ENCODE results near the gene KRT80. TPM values are rescaled to one million over a fixed set of nuclear protein-coding genes. Genes with fewer than 3 reads are reported as not detected.

The KRT80 gene
- total RNA-seq, 2 experiments from 2014 or later: not detected

- no peak for DNase-seq
- Mint-ChIP-seq H3K27ac (no peak overlapping the region), H3K4me1 (no peaks in the 10 kb centered on the region), H3K4me3 (no peak overlapping the region), H3K27me3 (no peaks in the 10 kb centered on the region), H3K36me3 (no peaks in the 10 kb centered on the region), H3K9me3 (no peaks in the 10 kb centered on the region)
These were observed 21.9 kb downstream of the KRT80 start for GRCh38 chr12:52169886-52170285.

- Mint-ChIP-seq H3K4me3 (no peak overlapping the region), H3K27me3 (no peaks in the 10 kb centered on the region), H3K36me3 (no peaks in the 10 kb centered on the region), H3K27ac (no peak overlapping the region), H3K4me1 (no peaks in the 10 kb centered on the region), H3K9me3 (no peaks in the 10 kb centered on the region)
- DNase-seq: no peak
These were observed 23.6 kb downstream of the KRT80 start for GRCh38 chr12:52168019-52168717.

DNA sequence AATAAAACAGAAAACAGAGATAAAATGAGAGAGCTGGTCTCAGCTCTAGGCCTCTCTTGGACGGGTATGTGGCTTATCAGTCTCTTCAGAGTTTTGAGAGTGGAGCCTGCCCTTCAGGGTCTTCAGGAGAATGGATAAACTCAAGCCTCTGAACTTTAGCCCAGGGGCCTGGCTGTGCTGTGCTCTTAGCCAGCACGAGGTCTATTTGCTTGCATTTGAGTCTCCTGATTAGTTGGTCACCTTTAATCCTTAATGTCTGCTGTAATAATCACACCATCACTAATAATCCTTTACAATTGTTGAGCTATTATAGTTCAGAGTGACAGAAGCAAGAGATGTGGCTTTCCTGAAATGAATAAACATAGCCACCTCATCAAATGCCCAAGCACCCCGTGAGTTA, 24.3 kb downstream of the KRT80 start:
- no peaks in the 10 kb centered on the region for H3K9me3 Mint-ChIP-seq
- DNase-seq: no peak
- no peaks in the 10 kb centered on the region for H3K36me3 Mint-ChIP-seq
- no peaks in the 10 kb centered on the region for H3K4me1 Mint-ChIP-seq
- H3K4me3 Mint-ChIP-seq: no peak overlapping the region
- no peaks in the 10 kb centered on the region for H3K27me3 Mint-ChIP-seq
- H3K27ac Mint-ChIP-seq: no peak overlapping the region

DNA sequence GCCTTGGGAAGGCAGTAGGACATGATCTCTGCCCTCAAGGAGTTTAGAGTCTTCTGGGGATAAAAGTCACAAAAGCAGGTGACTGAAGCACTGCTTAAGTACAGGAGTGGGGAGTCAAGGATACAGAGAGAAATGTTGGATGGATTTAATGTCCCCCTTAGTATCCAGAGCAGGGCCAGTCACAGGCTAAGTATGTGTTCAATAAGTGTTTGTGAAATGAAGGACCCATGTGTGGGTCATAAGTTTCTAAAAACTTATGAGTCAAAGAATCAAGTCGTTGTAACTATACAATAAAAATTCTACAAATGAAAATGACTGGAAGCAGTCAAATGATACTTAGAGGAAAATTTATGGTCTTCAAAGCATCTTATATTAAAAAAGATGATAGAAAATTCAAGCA, 25.1 kb downstream of the KRT80 start:
- no peaks in the 10 kb centered on the region for H3K9me3 Mint-ChIP-seq
- no peak for DNase-seq
- no peaks in the 10 kb centered on the region for H3K27me3 Mint-ChIP-seq
- H3K36me3 Mint-ChIP-seq: no peaks in the 10 kb centered on the region
- H3K4me1 Mint-ChIP-seq: peaks cover 6% of the 10 kb centered on the region
- H3K4me3 Mint-ChIP-seq: no peak overlapping the region
- H3K27ac Mint-ChIP-seq: no peak overlapping the region

DNA sequence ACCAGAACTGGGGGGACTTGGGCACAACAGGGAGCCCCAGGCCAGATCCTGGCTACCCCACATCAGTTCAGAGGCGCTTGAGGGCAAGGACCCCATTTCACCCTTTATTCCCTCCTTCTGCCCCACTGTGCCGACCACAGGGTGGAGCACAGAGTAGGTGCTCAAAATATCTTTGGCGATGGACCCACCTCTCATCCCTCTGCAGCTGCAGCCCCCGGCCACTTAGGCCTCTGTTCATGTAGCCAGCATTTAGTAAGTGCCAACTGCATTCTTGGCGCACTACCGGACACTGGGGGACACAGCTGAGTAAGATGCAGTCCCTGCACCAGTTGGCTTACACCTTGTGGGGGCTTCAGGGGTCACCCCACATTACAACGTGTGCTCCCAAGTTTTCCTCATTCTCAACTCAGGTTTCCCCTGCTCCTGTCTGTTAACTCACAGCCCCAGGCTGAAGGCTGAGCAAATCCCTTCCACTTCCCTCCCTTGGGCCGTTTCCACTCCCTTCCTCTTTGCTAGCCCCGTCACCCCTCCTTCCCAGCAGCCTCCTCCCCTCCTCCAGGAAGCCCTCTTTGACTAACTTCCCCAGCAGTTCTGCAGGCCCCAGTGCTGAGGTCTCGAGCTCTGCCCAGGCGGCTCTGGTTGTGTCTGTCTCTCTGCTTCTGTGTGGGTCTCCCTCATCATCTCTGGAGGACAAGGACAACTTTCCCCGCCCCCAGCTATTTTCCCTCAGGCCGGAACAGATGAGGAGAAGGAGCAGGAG, 26.5 kb downstream of the KRT80 start:
- no peaks in the 10 kb centered on the region for H3K27me3 Mint-ChIP-seq
- no peak for DNase-seq
- peaks cover 11% of the 10 kb centered on the region for H3K4me1 Mint-ChIP-seq
- H3K4me3 Mint-ChIP-seq: no peak overlapping the region
- H3K27ac Mint-ChIP-seq: no peak overlapping the region
- no peaks in the 10 kb centered on the region for H3K36me3 Mint-ChIP-seq
- H3K9me3 Mint-ChIP-seq: no peaks in the 10 kb centered on the region

DNA sequence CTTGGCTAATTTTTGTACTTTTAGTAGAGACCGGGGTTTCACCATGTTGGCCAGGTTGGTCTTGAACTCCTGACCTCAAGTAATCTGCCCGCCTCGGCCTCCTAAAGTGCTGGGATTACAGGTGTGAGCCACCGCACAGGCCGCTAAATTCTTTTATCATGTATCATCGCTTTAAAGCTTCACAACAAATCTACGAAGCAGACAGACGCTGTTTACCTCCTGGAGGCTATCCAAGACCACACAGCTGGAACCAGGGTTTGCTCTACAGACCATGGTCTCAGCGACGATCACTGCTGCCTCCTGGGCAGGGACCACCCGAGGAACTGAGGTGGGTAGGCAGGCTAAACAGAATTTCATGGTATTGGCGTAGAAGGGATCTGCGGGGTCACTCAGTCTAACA, 27.2 kb downstream of the KRT80 start:
- DNase-seq: no peak
- no peaks in the 10 kb centered on the region for H3K36me3 Mint-ChIP-seq
- H3K9me3 Mint-ChIP-seq: no peaks in the 10 kb centered on the region
- H3K4me1 Mint-ChIP-seq: peaks cover 11% of the 10 kb centered on the region
- H3K27me3 Mint-ChIP-seq: no peaks in the 10 kb centered on the region
- no peak overlapping the region for H3K27ac Mint-ChIP-seq
- H3K4me3 Mint-ChIP-seq: no peak overlapping the region

DNA sequence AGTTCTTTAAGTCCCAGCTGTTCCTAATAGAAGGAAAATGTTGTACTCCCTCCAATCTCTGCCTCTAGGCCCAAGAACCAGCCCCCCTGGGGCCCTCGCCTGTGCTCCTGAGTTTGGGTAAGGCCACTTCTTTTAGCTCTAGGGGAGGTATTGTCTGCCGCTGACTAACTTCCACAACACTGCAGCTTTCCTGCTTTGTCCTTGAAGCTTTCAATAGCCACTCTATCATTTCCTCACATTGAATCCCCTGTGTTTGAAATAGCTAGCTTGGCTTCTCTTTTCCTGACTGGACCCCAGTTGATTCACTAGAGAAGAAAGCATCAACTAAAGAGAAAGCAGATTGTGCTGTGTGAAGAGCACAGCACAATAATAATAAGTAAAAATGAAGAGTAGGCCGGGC, 28.8 kb downstream of the KRT80 start:
- Mint-ChIP-seq H3K4me1 (peaks cover 11% of the 10 kb centered on the region), H3K9me3 (no peaks in the 10 kb centered on the region), H3K27ac (no peak overlapping the region), H3K36me3 (no peaks in the 10 kb centered on the region), H3K4me3 (no peak overlapping the region), H3K27me3 (no peaks in the 10 kb centered on the region)
- no peak for DNase-seq

DNA sequence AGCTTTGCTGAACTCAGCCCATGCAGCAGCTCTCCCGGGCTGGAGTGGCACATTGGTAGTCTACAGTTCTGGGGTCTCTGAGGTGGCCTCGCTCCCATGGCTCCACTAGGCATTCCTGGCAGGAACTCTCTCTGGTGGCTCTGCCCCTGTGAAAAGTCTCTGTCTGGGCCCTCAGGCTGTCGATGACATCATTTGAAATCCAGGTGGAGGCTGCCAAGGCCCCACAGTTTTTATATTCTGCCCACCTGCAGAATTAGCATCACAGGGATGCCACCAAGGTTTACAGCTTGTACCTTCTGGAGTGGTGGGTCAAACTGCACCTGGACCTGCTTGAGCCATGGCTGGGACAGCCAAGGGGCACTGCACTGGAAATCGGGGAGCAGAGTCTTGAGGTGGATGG, 31.6 kb downstream of the KRT80 start:
- Mint-ChIP-seq H3K36me3 (no peaks in the 10 kb centered on the region), H3K4me1 (peaks cover 19% of the 10 kb centered on the region), H3K27ac (no peak overlapping the region), H3K9me3 (no peaks in the 10 kb centered on the region), H3K27me3 (no peaks in the 10 kb centered on the region), H3K4me3 (no peak overlapping the region)
- no peak for DNase-seq

DNA sequence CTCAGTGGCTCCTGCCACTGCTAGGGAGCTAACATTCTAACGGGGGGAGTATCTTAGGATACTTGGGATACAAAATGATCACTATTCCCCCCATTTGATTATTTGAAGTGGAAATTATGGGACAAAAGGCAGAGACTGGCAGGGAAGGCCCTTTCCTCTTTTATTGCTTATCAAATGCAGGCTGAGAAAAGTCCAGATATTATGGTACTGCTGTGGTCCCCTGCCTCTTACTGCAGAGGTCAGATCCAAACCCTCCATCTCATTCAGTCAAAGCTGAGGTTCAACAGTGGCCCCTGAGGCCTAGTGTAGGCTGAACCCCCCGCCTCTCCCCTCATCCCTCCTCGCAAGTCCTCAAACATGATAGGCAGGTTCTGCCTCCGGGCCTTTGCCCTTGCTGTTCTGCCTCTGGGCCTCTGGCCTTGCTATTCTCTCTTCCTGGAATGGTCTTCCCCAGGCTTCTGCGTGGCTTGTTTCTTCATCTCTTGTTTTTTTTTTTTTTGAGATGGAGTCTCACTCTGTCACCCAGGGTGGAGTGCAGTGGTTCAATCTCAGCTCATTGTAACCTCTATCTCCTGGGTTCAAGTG, 34.2 kb downstream of the KRT80 start:
- Mint-ChIP-seq H3K36me3 (no peaks in the 10 kb centered on the region), H3K9me3 (no peaks in the 10 kb centered on the region), H3K4me3 (no peak overlapping the region), H3K27me3 (peaks cover 2% of the 10 kb centered on the region), H3K27ac (no peak overlapping the region), H3K4me1 (peaks cover 20% of the 10 kb centered on the region)
- no peak for DNase-seq

GRCh38 chr12:52156757-52157565, 34.9 kb downstream of the KRT80 start:
- Mint-ChIP-seq H3K4me3 (no peak overlapping the region), H3K9me3 (no peaks in the 10 kb centered on the region), H3K27me3 (peaks cover 4% of the 10 kb centered on the region), H3K27ac (no peak overlapping the region), H3K4me1 (peaks cover 18% of the 10 kb centered on the region), H3K36me3 (no peaks in the 10 kb centered on the region)
- DNase-seq: peak; percentile 64

- Mint-ChIP-seq H3K27ac (no peak overlapping the region), H3K27me3 (peaks cover 10% of the 10 kb centered on the region), H3K4me1 (peaks cover 15% of the 10 kb centered on the region), H3K4me3 (no peak overlapping the region), H3K9me3 (no peaks in the 10 kb centered on the region), H3K36me3 (no peaks in the 10 kb centered on the region)
- DNase-seq: no peak
These were observed 35.5 kb downstream of the KRT80 start for GRCh38 chr12:52156311-52156710.

GRCh38 chr12:52155048-52155868, 36.6 kb downstream of the KRT80 start:
- Mint-ChIP-seq H3K36me3 (no peaks in the 10 kb centered on the region), H3K27ac (no peak overlapping the region), H3K9me3 (no peaks in the 10 kb centered on the region), H3K4me1 (peaks cover 14% of the 10 kb centered on the region), H3K27me3 (peaks cover 10% of the 10 kb centered on the region), H3K4me3 (no peak overlapping the region)
- no peak for DNase-seq

DNA sequence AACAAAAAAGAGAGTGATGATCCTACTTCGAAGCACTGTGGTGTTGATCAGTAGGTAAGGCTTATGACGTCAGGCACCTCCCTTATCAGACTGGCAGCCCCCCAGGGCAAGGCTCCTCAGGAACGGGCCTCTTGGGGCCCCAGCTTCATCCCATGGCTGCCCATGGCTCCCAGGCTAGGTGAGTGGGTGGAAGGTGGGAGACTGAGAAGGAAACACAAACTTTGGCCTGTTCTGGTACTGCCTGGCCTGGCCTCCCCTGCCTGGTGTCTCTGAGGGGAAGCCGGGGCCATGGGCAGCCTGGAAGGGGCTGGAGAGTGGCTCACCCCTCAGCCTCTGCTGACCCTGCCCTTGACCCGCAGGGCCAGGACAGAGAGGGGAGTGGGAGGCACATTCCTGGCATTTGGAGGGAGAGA, 38.9 kb downstream of the KRT80 start:
- Mint-ChIP-seq H3K4me3 (no peak overlapping the region), H3K27ac (no peak overlapping the region), H3K27me3 (peaks cover 10% of the 10 kb centered on the region), H3K9me3 (no peaks in the 10 kb centered on the region), H3K36me3 (no peaks in the 10 kb centered on the region), H3K4me1 (peaks cover 14% of the 10 kb centered on the region)
- no peak for DNase-seq
